Liver (tissue), 9 donors: Measurements from ENCODE around the gene MAPRE3. TPM values are rescaled to one million over a fixed set of nuclear protein-coding genes. Genes with fewer than 3 reads are reported as not detected.

ENCODE experiments used
- DNase-seq: peaks from one replicate; pipeline ENCODE4 v3.0.0-alpha.2; 2017; ENCODE audit warnings: low spot score
- H3K27ac ChIP-seq, 2 donors: one replicate each; pipeline ENCODE4 v1.7.0; 2013; ENCODE audit warnings: inconsistent platforms in 2 of 2, low read length in 2 of 2, control low read depth in 1 of 2, low read depth in 1 of 2, mild to moderate bottlenecking in 1 of 2
- H3K27me3 ChIP-seq, 4 donors: one replicate each; pipeline versions ENCODE4 v1.6.1 to v1.7.0; 2013; ENCODE audit warnings: low read length in 3 of 4, inconsistent platforms in 1 of 4, mild to moderate bottlenecking in 1 of 4, moderate library complexity in 1 of 4; ENCODE audit not compliant: control insufficient read depth in 4 of 4, insufficient read depth in 4 of 4
- H3K36me3 ChIP-seq, 4 donors: one replicate each; pipeline versions ENCODE4 v1.6.1 to v1.7.0; 2013; ENCODE audit warnings: low read length in 3 of 4, mild to moderate bottlenecking in 3 of 4, low read depth in 1 of 4, moderate library complexity in 1 of 4; ENCODE audit not compliant: control insufficient read depth in 4 of 4, insufficient read depth in 3 of 4
- H3K4me1 ChIP-seq, 4 donors: one replicate each; pipeline versions ENCODE4 v1.6.1 to v1.7.0; 2013; ENCODE audit warnings: low read length in 3 of 4, mild to moderate bottlenecking in 3 of 4, moderate library complexity in 1 of 4; ENCODE audit not compliant: control insufficient read depth in 4 of 4, insufficient read depth in 4 of 4
- H3K4me3 ChIP-seq, 3 donors: one replicate each; pipeline versions ENCODE4 v1.6.1 to v1.7.0; 2013; ENCODE audit warnings: low read length in 3 of 3, control low read depth in 1 of 3, low read depth in 1 of 3, mild to moderate bottlenecking in 1 of 3
- H3K9ac ChIP-seq, 2 donors: one replicate each; pipeline ENCODE4 v1.7.0; 2013; ENCODE audit warnings: low read length in 2 of 2, mild to moderate bottlenecking in 2 of 2, moderate library complexity in 2 of 2, control low read depth in 1 of 2, low read depth in 1 of 2
- H3K9me3 ChIP-seq, 4 donors: one replicate each; pipeline versions ENCODE4 v1.6.1 to v1.7.0; 2013; ENCODE audit warnings: low read length in 3 of 4; ENCODE audit not compliant: control insufficient read depth in 4 of 4
- EGR1 ChIP-seq, 2 donors: IDR thresholded peaks; 2 replicates each; pipeline ENCODE4 v1.6.1; 2016 to 2018; ENCODE audit warnings: antibody characterized with exemption in 2 of 2, low read depth in 2 of 2
- FOXA1 ChIP-seq: IDR thresholded peaks from 2 replicates; pipeline ENCODE4 v1.6.1; 2016; ENCODE audit warnings: antibody characterized with exemption
- FOXA2 ChIP-seq: IDR thresholded peaks from 2 replicates; pipeline ENCODE4 v1.6.1; 2016; ENCODE audit warnings: antibody characterized with exemption
- GABPA ChIP-seq, 2 donors: IDR thresholded peaks in 1 of 2; conservative IDR thresholded peaks in 1 of 2; 2 replicates each; pipeline ENCODE4 v1.6.1; 2016; ENCODE audit warnings: antibody characterized with exemption in 2 of 2, mild to moderate bottlenecking in 1 of 2, moderate library complexity in 1 of 2
- HNF4A ChIP-seq, 2 donors: conservative IDR thresholded peaks; 2 replicates each; pipeline ENCODE4 v1.6.1; 2016; ENCODE audit warnings: antibody characterized with exemption in 2 of 2, mild to moderate bottlenecking in 2 of 2
- HNF4G ChIP-seq: IDR thresholded peaks from 2 replicates; pipeline ENCODE4 v1.6.1; 2016; ENCODE audit warnings: antibody characterized with exemption
- JUND ChIP-seq, 2 donors: IDR thresholded peaks; 2 replicates each; pipeline ENCODE4 v1.6.1; 2016; ENCODE audit warnings: antibody characterized with exemption in 2 of 2
- NR2F2 ChIP-seq: IDR thresholded peaks from 2 replicates; pipeline ENCODE4 v1.6.1; 2016; ENCODE audit warnings: antibody characterized with exemption
- RAD21 ChIP-seq, 2 donors: IDR thresholded peaks; 2 replicates each; pipeline ENCODE4 v1.6.1; 2016; ENCODE audit warnings: antibody characterized with exemption in 2 of 2, mild to moderate bottlenecking in 2 of 2
- RXRA ChIP-seq, 2 donors: IDR thresholded peaks; 2 replicates each; pipeline ENCODE4 v1.6.1; 2017 to 2018; ENCODE audit warnings: antibody characterized with exemption in 2 of 2, mild to moderate bottlenecking in 1 of 2
- SP1 ChIP-seq: IDR thresholded peaks from 2 replicates; pipeline ENCODE4 v1.6.1; 2018; ENCODE audit warnings: antibody characterized with exemption, mild to moderate bottlenecking
- TAF1 ChIP-seq: conservative IDR thresholded peaks from 2 replicates; pipeline ENCODE4 v1.6.1; 2016; ENCODE audit warnings: antibody characterized with exemption, mild to moderate bottlenecking
- YY1 ChIP-seq: IDR thresholded peaks from 2 replicates; pipeline ENCODE4 v1.6.1; 2016; ENCODE audit warnings: antibody characterized with exemption, mild to moderate bottlenecking
- WGBS: extraction: QIAGEN DNeasy Blood & Tissue Kit; methylation state at CpG from one replicate; pipeline ENCODE4 v1.1.7; 2013; 5-methylcytosine and 5-hydroxymethylcytosine counted together
- polyA plus RNA-seq, 2 donors: library from polyadenylated mRNA; stranded (reverse) in 1 of 2; unstranded in 1 of 2; fragments of 200-250 nt in 1 of 2; fragments of >200 nt in 1 of 2; fragmentation: Nextera tagmentation in 1 of 2; extraction: Ambion mirVana in 1 of 2; gene quantifications; one replicate each; pipeline versions ENCODE4 v1.2.1 to v1.2.3, GENCODE V29; 2013 to 2015
- total RNA-seq, 2 donors: library from RNA; depleted of rRNA; stranded (reverse); fragments of >200 nt; gene quantifications; one replicate each; pipeline ENCODE4 v1.2.3, GENCODE V29; 2014
- TF ChIP-seq, protein P1 (sequence below): IDR thresholded peaks from 2 replicates; pipeline ENCODE4 v1.6.1; 2016; ENCODE audit warnings: antibody characterized with exemption
- TF ChIP-seq, protein P2 (sequence below): IDR thresholded peaks from 2 replicates; pipeline ENCODE4 v1.6.1; 2016; ENCODE audit warnings: antibody characterized with exemption, mild to moderate bottlenecking
- TF ChIP-seq, protein P3 (sequence below): IDR thresholded peaks from 2 replicates; pipeline ENCODE4 v1.6.1; 2016; ENCODE audit warnings: antibody characterized with exemption
- TF ChIP-seq, protein P4 (sequence below): fragments of 150-350 bp; IDR thresholded peaks from 2 replicates; pipeline ENCODE4 v1.5.1; 2017; ENCODE audit warnings: improper control_type of control experiment, low read depth, low read length; ENCODE audit not compliant: missing input control
- TF ChIP-seq, protein P5 (sequence below): IDR thresholded peaks from 2 replicates; pipeline ENCODE4 v1.6.1; 2016; ENCODE audit warnings: antibody characterized with exemption
- donor health status: healthy.
- donor health status: healthy.
- donor health status: healthy.
- donor health status: healthy.
- donor health status: healthy.

The MAPRE3 gene
- total and polyA plus RNA-seq, 4 donors, result 1.0 to 15.8 (median 9.8) TPM

DNA sequence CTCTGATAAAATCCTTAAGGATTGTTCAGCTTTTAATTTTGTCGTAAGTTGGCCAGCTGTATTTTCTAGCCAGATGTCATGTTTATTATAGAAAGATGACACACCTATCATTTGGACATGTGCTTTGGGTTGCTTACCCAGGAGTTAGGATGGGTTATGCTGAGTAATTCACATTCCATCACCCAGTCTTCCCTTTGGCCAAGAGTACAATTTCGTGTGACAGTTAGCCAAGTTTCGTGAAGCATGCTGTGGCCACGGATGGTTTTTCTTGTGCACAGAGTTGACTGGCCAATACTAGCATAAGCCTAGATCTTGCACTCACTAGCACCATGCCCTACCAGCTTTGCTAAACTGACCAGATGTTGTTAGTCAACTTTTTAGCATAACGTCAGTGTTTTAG lies 5.8 kb downstream of the MAPRE3 start:
- H3K4me1 ChIP-seq, result peaks cover 3 to 33% (median 26%) of the 10 kb centered on the region in 4 donors
- no peak for DNase-seq
- WGBS, result 83% methylated on average over 5 of the region's 5 CpGs
- no peaks in the 10 kb centered on the region for H3K9me3 ChIP-seq
- H3K36me3 ChIP-seq, result no peaks in the 10 kb centered on the region
- TF ChIP-seq HNF4G (no peak), YY1 (no peak), GABPA (IDR thresholded peaks at IDR 0.05 in 1 of 2, conservative IDR thresholded peaks at IDR 0.05 in 1 of 2) (no peak), RXRA (IDR thresholded peaks at IDR 0.05) (no peak), FOXA2 (no peak), TAF1 (no peak), FOXA1 (no peak), HNF4A (conservative IDR thresholded peaks at IDR 0.05) (no peak), JUND (IDR thresholded peaks at IDR 0.05) (no peak), SP1 (no peak), NR2F2 (no peak), EGR1 (IDR thresholded peaks at IDR 0.05; ENCODE audit: low read depth in 2 of 2) (no peak), RAD21 (IDR thresholded peaks at IDR 0.05) (no peak)
- TF ChIP-seq, protein P1, sequence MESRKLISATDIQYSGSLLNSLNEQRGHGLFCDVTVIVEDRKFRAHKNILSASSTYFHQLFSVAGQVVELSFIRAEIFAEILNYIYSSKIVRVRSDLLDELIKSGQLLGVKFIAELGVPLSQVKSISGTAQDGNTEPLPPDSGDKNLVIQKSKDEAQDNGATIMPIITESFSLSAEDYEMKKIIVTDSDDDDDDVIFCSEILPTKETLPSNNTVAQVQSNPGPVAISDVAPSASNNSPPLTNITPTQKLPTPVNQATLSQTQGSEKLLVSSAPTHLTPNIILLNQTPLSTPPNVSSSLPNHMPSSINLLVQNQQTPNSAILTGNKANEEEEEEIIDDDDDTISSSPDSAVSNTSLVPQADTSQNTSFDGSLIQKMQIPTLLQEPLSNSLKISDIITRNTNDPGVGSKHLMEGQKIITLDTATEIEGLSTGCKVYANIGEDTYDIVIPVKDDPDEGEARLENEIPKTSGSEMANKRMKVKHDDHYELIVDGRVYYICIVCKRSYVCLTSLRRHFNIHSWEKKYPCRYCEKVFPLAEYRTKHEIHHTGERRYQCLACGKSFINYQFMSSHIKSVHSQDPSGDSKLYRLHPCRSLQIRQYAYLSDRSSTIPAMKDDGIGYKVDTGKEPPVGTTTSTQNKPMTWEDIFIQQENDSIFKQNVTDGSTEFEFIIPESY, result no peak
- TF ChIP-seq, protein P2, sequence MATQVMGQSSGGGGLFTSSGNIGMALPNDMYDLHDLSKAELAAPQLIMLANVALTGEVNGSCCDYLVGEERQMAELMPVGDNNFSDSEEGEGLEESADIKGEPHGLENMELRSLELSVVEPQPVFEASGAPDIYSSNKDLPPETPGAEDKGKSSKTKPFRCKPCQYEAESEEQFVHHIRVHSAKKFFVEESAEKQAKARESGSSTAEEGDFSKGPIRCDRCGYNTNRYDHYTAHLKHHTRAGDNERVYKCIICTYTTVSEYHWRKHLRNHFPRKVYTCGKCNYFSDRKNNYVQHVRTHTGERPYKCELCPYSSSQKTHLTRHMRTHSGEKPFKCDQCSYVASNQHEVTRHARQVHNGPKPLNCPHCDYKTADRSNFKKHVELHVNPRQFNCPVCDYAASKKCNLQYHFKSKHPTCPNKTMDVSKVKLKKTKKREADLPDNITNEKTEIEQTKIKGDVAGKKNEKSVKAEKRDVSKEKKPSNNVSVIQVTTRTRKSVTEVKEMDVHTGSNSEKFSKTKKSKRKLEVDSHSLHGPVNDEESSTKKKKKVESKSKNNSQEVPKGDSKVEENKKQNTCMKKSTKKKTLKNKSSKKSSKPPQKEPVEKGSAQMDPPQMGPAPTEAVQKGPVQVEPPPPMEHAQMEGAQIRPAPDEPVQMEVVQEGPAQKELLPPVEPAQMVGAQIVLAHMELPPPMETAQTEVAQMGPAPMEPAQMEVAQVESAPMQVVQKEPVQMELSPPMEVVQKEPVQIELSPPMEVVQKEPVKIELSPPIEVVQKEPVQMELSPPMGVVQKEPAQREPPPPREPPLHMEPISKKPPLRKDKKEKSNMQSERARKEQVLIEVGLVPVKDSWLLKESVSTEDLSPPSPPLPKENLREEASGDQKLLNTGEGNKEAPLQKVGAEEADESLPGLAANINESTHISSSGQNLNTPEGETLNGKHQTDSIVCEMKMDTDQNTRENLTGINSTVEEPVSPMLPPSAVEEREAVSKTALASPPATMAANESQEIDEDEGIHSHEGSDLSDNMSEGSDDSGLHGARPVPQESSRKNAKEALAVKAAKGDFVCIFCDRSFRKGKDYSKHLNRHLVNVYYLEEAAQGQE, result no peak
- TF ChIP-seq, protein P3, sequence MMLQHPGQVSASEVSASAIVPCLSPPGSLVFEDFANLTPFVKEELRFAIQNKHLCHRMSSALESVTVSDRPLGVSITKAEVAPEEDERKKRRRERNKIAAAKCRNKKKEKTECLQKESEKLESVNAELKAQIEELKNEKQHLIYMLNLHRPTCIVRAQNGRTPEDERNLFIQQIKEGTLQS, result no peak
- TF ChIP-seq, protein P4, sequence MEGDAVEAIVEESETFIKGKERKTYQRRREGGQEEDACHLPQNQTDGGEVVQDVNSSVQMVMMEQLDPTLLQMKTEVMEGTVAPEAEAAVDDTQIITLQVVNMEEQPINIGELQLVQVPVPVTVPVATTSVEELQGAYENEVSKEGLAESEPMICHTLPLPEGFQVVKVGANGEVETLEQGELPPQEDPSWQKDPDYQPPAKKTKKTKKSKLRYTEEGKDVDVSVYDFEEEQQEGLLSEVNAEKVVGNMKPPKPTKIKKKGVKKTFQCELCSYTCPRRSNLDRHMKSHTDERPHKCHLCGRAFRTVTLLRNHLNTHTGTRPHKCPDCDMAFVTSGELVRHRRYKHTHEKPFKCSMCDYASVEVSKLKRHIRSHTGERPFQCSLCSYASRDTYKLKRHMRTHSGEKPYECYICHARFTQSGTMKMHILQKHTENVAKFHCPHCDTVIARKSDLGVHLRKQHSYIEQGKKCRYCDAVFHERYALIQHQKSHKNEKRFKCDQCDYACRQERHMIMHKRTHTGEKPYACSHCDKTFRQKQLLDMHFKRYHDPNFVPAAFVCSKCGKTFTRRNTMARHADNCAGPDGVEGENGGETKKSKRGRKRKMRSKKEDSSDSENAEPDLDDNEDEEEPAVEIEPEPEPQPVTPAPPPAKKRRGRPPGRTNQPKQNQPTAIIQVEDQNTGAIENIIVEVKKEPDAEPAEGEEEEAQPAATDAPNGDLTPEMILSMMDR, result no peak
- TF ChIP-seq, protein P5, sequence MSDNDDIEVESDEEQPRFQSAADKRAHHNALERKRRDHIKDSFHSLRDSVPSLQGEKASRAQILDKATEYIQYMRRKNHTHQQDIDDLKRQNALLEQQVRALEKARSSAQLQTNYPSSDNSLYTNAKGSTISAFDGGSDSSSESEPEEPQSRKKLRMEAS, result no peak
- H3K9ac ChIP-seq, result no peak overlapping the region
- H3K4me3 ChIP-seq, result no peak overlapping the region
- no peak overlapping the region for H3K27ac ChIP-seq
- H3K27me3 ChIP-seq, result no peaks in the 10 kb centered on the region
